Stimulated activated CD4-positive, alpha-beta T cell treated with anti-CD3 and anti-CD28 coated beads, Interleukin-1b, Interleukin-23, amount 100 ng/mL, for 4 hours (primary cell): ENCODE measurements around the gene ZBTB20.

Experiments
- DNase-seq, 2 donors: peaks; one replicate each; pipeline ENCODE4 v3.0.0-alpha.2; 2020; ENCODE audit warnings: low read depth in 2 of 2

Gene ZBTB20

GRCh38 chr3:115089481-115089880 lies 57.6 kb downstream of the ZBTB20 start:
- DNase-seq: no peak

- DNase-seq: no peak
These were observed 59.6 kb downstream of the ZBTB20 start for GRCh38 chr3:115087512-115087911.

- DNase-seq: no peak
These were observed 60.7 kb downstream of the ZBTB20 start for GRCh38 chr3:115086344-115086743.

GRCh38 chr3:115085197-115085865 lies 61.8 kb downstream of the ZBTB20 start:
- DNase-seq: no peak

- no peak for DNase-seq
These were observed 62.4 kb downstream of the ZBTB20 start for GRCh38 chr3:115084686-115085085.

- DNase-seq: no peak
These were observed 64.8 kb downstream of the ZBTB20 start for GRCh38 chr3:115082260-115082659.

- no peak for DNase-seq
These were observed 65.6 kb downstream of the ZBTB20 start for GRCh38 chr3:115081444-115081843.

- DNase-seq: no peak
These were observed 69.4 kb downstream of the ZBTB20 start for GRCh38 chr3:115077501-115078250.

- DNase-seq: no peak
These were observed 72.6 kb downstream of the ZBTB20 start for GRCh38 chr3:115074502-115074901.

- DNase-seq: no peak
These were observed 74.6 kb downstream of the ZBTB20 start for GRCh38 chr3:115072265-115073021.

- DNase-seq: no peak
These were observed 75.5 kb downstream of the ZBTB20 start for GRCh38 chr3:115071601-115072000.

- DNase-seq: no peak
These were observed 75.9 kb downstream of the ZBTB20 start for GRCh38 chr3:115071166-115071565.

- no peak for DNase-seq
These were observed 78.3 kb downstream of the ZBTB20 start for GRCh38 chr3:115068799-115069198.

GRCh38 chr3:115062412-115062956 lies 84.6 kb downstream of the ZBTB20 start:
- no peak for DNase-seq

GRCh38 chr3:115062009-115062408 lies 85.1 kb downstream of the ZBTB20 start:
- DNase-seq: no peak

GRCh38 chr3:115052906-115053305 lies 94.2 kb downstream of the ZBTB20 start:
- no peak for DNase-seq

GRCh38 chr3:115042351-115042750 lies 104.7 kb downstream of the ZBTB20 start:
- DNase-seq: no peak

- peak; percentile 15 to 24 for DNase-seq
These were observed 106.3 kb downstream of the ZBTB20 start for GRCh38 chr3:115040673-115041286.

GRCh38 chr3:115040246-115040645 lies 106.8 kb downstream of the ZBTB20 start:
- DNase-seq: no peak

GRCh38 chr3:115038817-115039216 lies 108.3 kb downstream of the ZBTB20 start:
- no peak for DNase-seq

- no peak for DNase-seq
These were observed 124.2 kb downstream of the ZBTB20 start for GRCh38 chr3:115022835-115023398.

- DNase-seq: no peak
These were observed 124.9 kb downstream of the ZBTB20 start for GRCh38 chr3:115022199-115022598.
